ENCODE measurements around the gene SAA2. TPM values are rescaled to one million over a fixed set of nuclear protein-coding genes. Genes with fewer than 3 reads are reported as not detected.
"Not testable (repeated sequence)": the region's sequence is repeated elsewhere in the genome, so short reads cannot be mapped to it uniquely, and the experiment has no call there.

SAA2 gene
- total RNA-seq, 3 donors from 2014 or later = 1.3 to 2.0 (median 1.7) TPM

GRCh38 chr11:18221274-18221876, 27.1 kb downstream of the SAA2 start:
- no peaks in the 10 kb centered on the region for H3K36me3 ChIP-seq (ENCODE audit: low read depth)
- no peaks in the 10 kb centered on the region for H3K4me1 ChIP-seq (ENCODE audit: low read depth)
- ATAC-seq (no peak), DNase-seq (no peak)
- intact Hi-C loops (cut with DNase I, micrococcal nuclease) = no loop called here
- no peak for TF ChIP-seq CTCF (IDR thresholded peaks at IDR 0.05)
- no peaks in the 10 kb centered on the region for H3K9me3 ChIP-seq
- H3K4me3 ChIP-seq = no peak overlapping the region

GRCh38 chr11:18209058-18209457, 39.4 kb downstream of the SAA2 start:
- Histone ChIP-seq H3K4me3 (no peak overlapping the region), H3K9me3 (no peaks in the 10 kb centered on the region), H3K4me1 (ENCODE audit: low read depth) (no peaks in the 10 kb centered on the region), H3K36me3 (ENCODE audit: low read depth) (no peaks in the 10 kb centered on the region)
- no peak for ATAC-seq
- no peak for TF ChIP-seq CTCF (IDR thresholded peaks at IDR 0.05)
- DNase-seq = no peak
- intact Hi-C loops (cut with DNase I, micrococcal nuclease) = no loop called here

- H3K9me3 ChIP-seq = no peaks in the 10 kb centered on the region
- no peak for TF ChIP-seq CTCF (IDR thresholded peaks at IDR 0.05)
- H3K36me3 ChIP-seq (ENCODE audit: low read depth) = no peaks in the 10 kb centered on the region
- DNase-seq (no peak), ATAC-seq (no peak)
- H3K4me3 ChIP-seq = no peak overlapping the region
- no peaks in the 10 kb centered on the region for H3K4me1 ChIP-seq (ENCODE audit: low read depth)
- intact Hi-C loops (cut with DNase I, micrococcal nuclease) = no loop called here
Observed at GRCh38 chr11:18204771-18205170, 43.7 kb downstream of the SAA2 start.

GRCh38 chr11:18204220-18204619, 44.2 kb downstream of the SAA2 start:
- DNase-seq (no peak), ATAC-seq (no peak)
- Histone ChIP-seq H3K36me3 (ENCODE audit: low read depth) (no peaks in the 10 kb centered on the region), H3K4me3 (no peak overlapping the region), H3K9me3 (no peaks in the 10 kb centered on the region), H3K4me1 (ENCODE audit: low read depth) (no peaks in the 10 kb centered on the region)
- intact Hi-C loops (cut with DNase I, micrococcal nuclease) = no loop called here
- no peak for TF ChIP-seq CTCF (IDR thresholded peaks at IDR 0.05)

GRCh38 chr11:18203723-18204122, 44.7 kb downstream of the SAA2 start:
- DNase-seq = no peak
- no peak for ATAC-seq
- no peaks in the 10 kb centered on the region for H3K4me1 ChIP-seq (ENCODE audit: low read depth)
- H3K4me3 ChIP-seq = no peak overlapping the region
- no peak for TF ChIP-seq CTCF (IDR thresholded peaks at IDR 0.05)
- no peaks in the 10 kb centered on the region for H3K9me3 ChIP-seq
- intact Hi-C loops (cut with DNase I, micrococcal nuclease) = no loop called here
- no peaks in the 10 kb centered on the region for H3K36me3 ChIP-seq (ENCODE audit: low read depth)

GRCh38 chr11:18197738-18198137, 50.7 kb downstream of the SAA2 start:
- H3K4me1 ChIP-seq (ENCODE audit: low read depth); H3K36me3 ChIP-seq (ENCODE audit: low read depth); DNase-seq; intact Hi-C loops (cut with DNase I, micrococcal nuclease); H3K9me3 ChIP-seq; ATAC-seq; H3K4me3 ChIP-seq: not testable (repeated sequence)

Data from mucosa of descending colon (tissue), 3 donors.